H1 (cell line): ENCODE measurements around the gene ACER1. TPM values are rescaled to one million over a fixed set of nuclear protein-coding genes. Genes with fewer than 3 reads are reported as not detected.

Experiments
- CTCF ChIA-PET: fragments of 300-600 bp; sonication (Branson Sonifier 250); formaldehyde crosslinking; loops from one replicate; lab custom pipeline; 2021; ENCODE audit not compliant: partially characterized antibody; lab: Charles Lee
- POLR2A ChIA-PET: fragments of 300-600 bp; sonication (Branson Sonifier 250); formaldehyde crosslinking; loops from one replicate; lab custom pipeline; 2021; ENCODE audit warnings: inconsistent platforms; ENCODE audit not compliant: partially characterized antibody; lab: Charles Lee
- DNase-seq, 2 experiments: peaks; one replicate each; pipeline versions ENCODE4 v3.0.0 to v3.0.0-alpha.2; 2010 to 2022; ENCODE audit warnings: low spot score in 2 of 2, low read depth in 1 of 2, mixed read lengths in 1 of 2
- FAIRE-seq: peaks from 2 replicates; lab custom pipeline; 2011; peaks lifted over from hg19 to GRCh38; lab: Jason Lieb, UNC
- H2AFZ ChIP-seq: 2 replicates; pipeline ENCODE4 v1.8.1; 2012; ENCODE audit warnings: low read length, inconsistent platforms
- H2AK5ac ChIP-seq: 2 replicates; pipeline ENCODE4 v1.6.1; 2013; ENCODE audit warnings: low read depth, low read length
- H2BK120ac ChIP-seq: replicated peaks from 2 replicates; pipeline ENCODE3; 2013; ENCODE audit warnings: low read depth, low read length, inconsistent platforms
- H2BK12ac ChIP-seq: 2 replicates; pipeline ENCODE4 v1.6.1; 2013; ENCODE audit warnings: low read depth, low read length
- H2BK15ac ChIP-seq: 2 replicates; pipeline ENCODE4 v1.6.1; 2013; ENCODE audit warnings: low read length
- H2BK20ac ChIP-seq: 2 replicates; pipeline ENCODE4 v1.6.1; 2013; ENCODE audit warnings: low read length
- H2BK5ac ChIP-seq: 2 replicates; pipeline ENCODE4 v1.6.1; 2013; ENCODE audit warnings: low read depth, low read length
- H3K14ac ChIP-seq: 2 replicates; pipeline ENCODE4 v1.6.1; 2013; ENCODE audit warnings: inconsistent platforms; ENCODE audit not compliant: insufficient read length
- H3K18ac ChIP-seq: 2 replicates; pipeline ENCODE4 v1.6.1; 2013; ENCODE audit warnings: low read length; ENCODE audit errors: extremely low read depth
- H3K23ac ChIP-seq: 2 replicates; pipeline ENCODE4 v1.6.1; 2013; ENCODE audit warnings: inconsistent platforms; ENCODE audit not compliant: insufficient read length
- H3K23me2 ChIP-seq: 2 replicates; pipeline ENCODE4 v1.6.1; 2013; ENCODE audit warnings: low read depth, low read length
- H3K27ac ChIP-seq: 2 replicates; pipeline ENCODE4 v1.6.1; 2011; ENCODE audit warnings: low read depth, low read length, inconsistent platforms
- H3K27me3 ChIP-seq, 4 experiments: replicated peaks in 1 of 4; 1 replicate in 1 of 4; 2 replicates in 3 of 4; pipeline versions ENCODE4 v1.6.1 to v1.8.1; 2011 to 2013; ENCODE audit warnings: low read length in 3 of 4, mild to moderate bottlenecking in 3 of 4, inconsistent platforms in 2 of 4, mixed read lengths in 2 of 4, moderate library complexity in 1 of 4; ENCODE audit not compliant: control insufficient read depth in 3 of 4, insufficient read depth in 3 of 4; ENCODE audit errors: extremely low read depth in 1 of 4
- H3K36me3 ChIP-seq, 4 experiments: 2 replicates each; pipeline versions ENCODE4 v1.6.1 to v1.8.1; 2011 to 2013; ENCODE audit warnings: mild to moderate bottlenecking in 4 of 4, low read length in 3 of 4, moderate library complexity in 2 of 4, control low read depth in 1 of 4, inconsistent platforms in 1 of 4; ENCODE audit not compliant: insufficient read depth in 4 of 4, control insufficient read depth in 2 of 4
- H3K4ac ChIP-seq: replicated peaks from 2 replicates; pipeline ENCODE3; 2013; ENCODE audit warnings: low read length, low read depth, mixed read lengths, inconsistent platforms; ENCODE audit not compliant: insufficient read length
- H3K4me1 ChIP-seq, 4 experiments: replicated peaks in 1 of 4; 1 replicate in 1 of 4; 2 replicates in 3 of 4; pipeline versions ENCODE4 v1.6.1 to v1.8.1; 2011 to 2013; ENCODE audit warnings: low read length in 3 of 4, inconsistent platforms in 2 of 4, mixed read lengths in 1 of 4; ENCODE audit not compliant: insufficient read depth in 4 of 4, control insufficient read depth in 3 of 4
- H3K4me2 ChIP-seq, 2 experiments: 2 replicates each; pipeline versions ENCODE4 v1.6.1 to v1.8.1; 2011 to 2013; ENCODE audit warnings: low read depth in 2 of 2, low read length in 2 of 2, control low read depth in 1 of 2, inconsistent platforms in 1 of 2, mild to moderate bottlenecking in 1 of 2; ENCODE audit not compliant: insufficient read depth in 1 of 2
- H3K4me3 ChIP-seq, 4 experiments: fragments of 200-600, 300-600 bp in 1 of 4; sonication (generic), shearing (Covaris generic), sonication (Bioruptor Twin) in 1 of 4; 2 replicates each; pipeline versions ENCODE4 v1.5.1 to v1.8.1; 2011 to 2016; ENCODE audit warnings: low read length in 4 of 4, low read depth in 3 of 4, control low read depth in 2 of 4, inconsistent platforms in 2 of 4, mild to moderate bottlenecking in 2 of 4, mixed read lengths in 1 of 4, moderate library complexity in 1 of 4; ENCODE audit not compliant: insufficient read depth in 2 of 4; ENCODE audit errors: extremely low read depth in 1 of 4
- H3K56ac ChIP-seq: replicated peaks from 2 replicates; pipeline ENCODE3; 2013; ENCODE audit warnings: low read depth, mild to moderate bottlenecking, mixed read lengths, low read length, inconsistent platforms; ENCODE audit not compliant: insufficient read length
- H3K79me1 ChIP-seq: 2 replicates; pipeline ENCODE4 v1.6.1; 2013; ENCODE audit warnings: low read depth, low read length, control low read depth
- H3K79me2 ChIP-seq, 2 experiments: 2 replicates each; pipeline versions ENCODE4 v1.6.1 to v1.8.1; 2012 to 2013; ENCODE audit warnings: low read length in 2 of 2, mild to moderate bottlenecking in 2 of 2, inconsistent platforms in 1 of 2; ENCODE audit not compliant: insufficient read depth in 2 of 2, control insufficient read depth in 1 of 2
- H3K9ac ChIP-seq, 4 experiments: replicated peaks in 1 of 4; 1 replicate in 1 of 4; 2 replicates in 3 of 4; pipeline versions ENCODE4 v1.6.1 to v1.8.1; 2011 to 2013; ENCODE audit warnings: low read depth in 3 of 4, low read length in 3 of 4, control low read depth in 2 of 4, mild to moderate bottlenecking in 2 of 4, moderate library complexity in 2 of 4, inconsistent platforms in 1 of 4; ENCODE audit errors: extremely low read depth in 1 of 4
- H3K9me3 ChIP-seq, 2 experiments: 2 replicates each; pipeline versions ENCODE4 v1.6.1 to v1.8.1; 2012 to 2013; ENCODE audit warnings: mild to moderate bottlenecking in 2 of 2, moderate library complexity in 2 of 2, control low read depth in 1 of 2, inconsistent platforms in 1 of 2, low read depth in 1 of 2, low read length in 1 of 2, mixed read lengths in 1 of 2; ENCODE audit not compliant: insufficient read depth in 2 of 2
- H4K20me1 ChIP-seq, 2 experiments: replicated peaks in 1 of 2; 2 replicates each; pipeline versions ENCODE3 to v1.8.1; 2011 to 2013; ENCODE audit warnings: inconsistent platforms in 2 of 2, low read length in 2 of 2, mild to moderate bottlenecking in 1 of 2; ENCODE audit not compliant: insufficient read depth in 2 of 2, control insufficient read depth in 1 of 2
- H4K5ac ChIP-seq: 2 replicates; pipeline ENCODE4 v1.6.1; 2013; ENCODE audit warnings: low read length, low read depth, mixed read lengths, inconsistent platforms; ENCODE audit not compliant: insufficient read length
- H4K8ac ChIP-seq: 2 replicates; pipeline ENCODE4 v1.8.0; 2013; ENCODE audit warnings: mild to moderate bottlenecking, moderate library complexity, low read length, inconsistent platforms; ENCODE audit not compliant: insufficient read depth; ENCODE audit errors: extremely low read depth
- H4K91ac ChIP-seq: replicated peaks from 2 replicates; pipeline ENCODE3; 2013; ENCODE audit warnings: low read length, mixed read lengths, inconsistent platforms; ENCODE audit not compliant: insufficient read length
- HDAC2 ChIP-seq, 2 experiments: fragments of 300-600 bp in 1 of 2; sonication (generic) in 1 of 2; IDR thresholded peaks; 2 replicates each; pipeline ENCODE4 v1.6.1; 2011 to 2012; ENCODE audit warnings: low read depth in 2 of 2, low read length in 2 of 2, mild to moderate bottlenecking in 2 of 2, moderate library complexity in 2 of 2, borderline replicate concordance in 1 of 2, inconsistent platforms in 1 of 2
- MAFK ChIP-seq: IDR thresholded peaks from 2 replicates; pipeline ENCODE4 v1.6.1; 2012; ENCODE audit warnings: low read depth, mild to moderate bottlenecking, improper control_type of control experiment, low read length
- RXRA ChIP-seq: IDR thresholded peaks from 2 replicates; pipeline ENCODE4 v1.6.1; 2011; ENCODE audit warnings: low read depth, mild to moderate bottlenecking, low read length, moderate library complexity; ENCODE audit not compliant: insufficient read depth
- WGBS, 2 experiments: shearing (Covaris generic) in 1 of 2; methylation state at CpG; one replicate each; pipeline versions ENCODE4 v1.1.6 to v1.1.7; 2013 to 2015; ENCODE audit warnings: low lambda C conversion rate in 2 of 2, mixed read lengths in 2 of 2, inconsistent platforms in 1 of 2, low coverage in 1 of 2, missing lambda C conversion rate in 1 of 2; ENCODE audit not compliant: insufficient replicate concordance in 2 of 2, insufficient coverage in 1 of 2, insufficient read length in 1 of 2; ENCODE audit errors: extremely low coverage in 1 of 2, missing lambda C conversion rate in 1 of 2; 5-methylcytosine and 5-hydroxymethylcytosine counted together
- polyA plus RNA-seq, 7 experiments: library from polyadenylated mRNA; depleted of rRNA in 3 of 7; stranded (reverse) in 5 of 7; unstranded in 2 of 7; fragments of >200 nt in 5 of 7; fragments of 200-250 nt in 2 of 7; gene quantifications; 1 replicate in 5 of 7; 2 replicates in 1 of 7; 4 replicates in 1 of 7; pipeline versions ENCODE4 v1.2.1 to v1.2.3, GENCODE V29; 2011 to 2013; ENCODE audit warnings: missing spikeins in 2 of 7, mixed read lengths in 2 of 7
- total RNA-seq: library from RNA; stranded (reverse); fragmentation: NEBNext Ultra II Directional; extraction: Animal tissue kit (Norgen Biotek cat#: 25700); gene quantifications from 2 replicates; pipeline ENCODE4 v1.2.1, GENCODE V29; 2021

Gene ACER1
- total and polyA plus RNA-seq, 2 of the 8 experiments (the other 6 are each of a cell fraction or from before 2014, with no cell fraction given), result 0.05 TPM; not detected in 1

DNA sequence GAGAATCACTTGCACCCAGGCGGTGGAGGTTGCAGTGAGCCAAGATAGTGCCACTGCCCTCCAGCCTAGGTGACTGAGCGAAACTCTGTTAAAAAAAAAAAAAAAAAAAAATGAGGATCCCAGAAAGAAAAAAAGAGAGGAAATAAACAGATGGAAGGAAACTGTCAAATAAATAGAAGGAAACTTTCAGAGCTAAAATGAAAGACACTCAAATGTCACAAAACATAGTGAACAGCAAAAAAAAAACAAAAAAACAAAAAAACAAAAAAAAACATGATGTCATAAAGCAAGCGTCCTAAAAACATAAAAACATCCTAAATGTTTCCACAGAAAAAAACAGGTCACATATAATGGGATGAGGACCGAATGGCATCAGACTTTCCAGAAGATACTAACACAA, 68.6 kb downstream of the ACER1 start:
- no peaks in the 10 kb centered on the region for H3K27me3 ChIP-seq
- peaks cover 6 to 17% of the 10 kb centered on the region in 2 experiments for H4K20me1 ChIP-seq
- H2BK20ac ChIP-seq, result no peak overlapping the region
- peaks cover 0 to 51% of the 10 kb centered on the region in 2 experiments; a peak in 2 of 4 replicates for H3K79me2 ChIP-seq
- no peak overlapping the region for H3K18ac ChIP-seq
- peaks cover 0 to 26% (median 13%) of the 10 kb centered on the region in 4 experiments; a peak in 6 of 8 replicates for H3K36me3 ChIP-seq
- H2AK5ac ChIP-seq, result no peak overlapping the region
- H4K91ac ChIP-seq, result no peak overlapping the region
- FAIRE-seq, result no peak
- H4K8ac ChIP-seq, result no peak overlapping the region
- peaks cover 15% of the 10 kb centered on the region for H3K79me1 ChIP-seq
- H2BK12ac ChIP-seq, result no peak overlapping the region
- no peak overlapping the region for H3K14ac ChIP-seq
- H3K23ac ChIP-seq, result no peak overlapping the region
- H3K23me2 ChIP-seq, result no peaks in the 10 kb centered on the region
- no peak overlapping the region for H4K5ac ChIP-seq
- no peaks in the 10 kb centered on the region for H3K9me3 ChIP-seq
- no peak overlapping the region for H3K56ac ChIP-seq
- H3K9ac ChIP-seq, result no peak overlapping the region
- H3K4me2 ChIP-seq, result 0 out of 4 replicates have a peak overlapping the region, but pooled peaks of 1 of the 2 experiments have one; percentile 35
- no peak overlapping the region for H2BK120ac ChIP-seq
- TF ChIP-seq MAFK, result no peak
- TF ChIP-seq HDAC2 (IDR thresholded peaks at IDR 0.05; ENCODE audit: borderline replicate concordance in 1 of 2, low read depth in 2 of 2, low read length in 2 of 2), result no peak
- no peak for TF ChIP-seq RXRA
- 76% methylated on average over 3 of the region's 4 CpGs; no CpG with 5 or more reads in 1 of the 2 experiments for WGBS, 2 experiments
- no peak overlapping the region for H3K4me3 ChIP-seq
- no peak overlapping the region for H2AFZ ChIP-seq
- no peak overlapping the region for H3K4ac ChIP-seq
- POLR2A ChIA-PET, result interaction anchor here (0.6 to 1.3 kb wide), 2 partner anchors 11 to 146 kb away, joined by 3 read pairs; no protein-coding TSS in a partner anchor
- CTCF ChIA-PET, result interaction anchor here (1.1 kb wide), 1 partner anchor 7 kb away, joined by 3 read pairs; no protein-coding TSS in a partner anchor
- H3K4me1 ChIP-seq, result no peaks in the 10 kb centered on the region; a peak in 4 of 7 replicates
- no peak for DNase-seq
- no peak overlapping the region for H3K27ac ChIP-seq
- no peak overlapping the region for H2BK5ac ChIP-seq
- no peak overlapping the region for H2BK15ac ChIP-seq
